Parietal lobe (tissue), 1 donor: ENCODE results near the gene UBL4B. TPM values are rescaled to one million over a fixed set of nuclear protein-coding genes. Genes with fewer than 3 reads are reported as not detected.

Experiments used
- total RNA-seq: library from RNA; depleted of rRNA; stranded (reverse); fragments of >200 nt; gene quantifications from one replicate; pipeline ENCODE4 v1.2.3, GENCODE V29; 2014

Gene UBL4B
- not detected for total RNA-seq

GRCh38 chr1:110112143-110112542 lies at the start of gene UBL4B:
UBL4B (plus strand) TSS chr1:110112443; CDS start chr1:110112535, 92 bp downstream.

GRCh38 chr1:110070671-110071242 lies 41.5 kb upstream of the UBL4B start, which contains the start of gene ALX3:
ALX3 (minus strand) TSS chr1:110070672; CDS start chr1:110070612, 60 bp downstream.

GRCh38 chr1:110150330-110151174 lies 38.3 kb downstream of the UBL4B start, which contains the start of gene SLC6A17:
SLC6A17 (plus strand) TSS chr1:110150494; CDS start chr1:110166930, 16,436 bp downstream.

Other genes with a start within 250 kb of the UBL4B start
- 3.8 TPM for gene CSF1, start 201.6 kb upstream of the UBL4B start, total RNA-seq
- gene AHCYL1, start 127.7 kb upstream of the UBL4B start, total RNA-seq, result 37.6 TPM
- gene STRIP1, start 77.8 kb upstream of the UBL4B start, total RNA-seq, result 165 TPM
- not detected for gene ALX3, start 41.8 kb upstream of the UBL4B start, total RNA-seq
- gene SLC6A17, start 38.1 kb downstream of the UBL4B start, total RNA-seq, result 27.2 TPM
- gene KCNC4, start 97.9 kb downstream of the UBL4B start, total RNA-seq, result 5.9 TPM
- gene RBM15, start 226.9 kb downstream of the UBL4B start, total RNA-seq, result 74.5 TPM